HG03108 (cell line): ENCODE measurements around the gene AK8.

Experiments used
- ATAC-seq: cut with Tn5 transposase; IDR thresholded peaks from one replicate; pipeline ENCODE4 v1.9.1; 2021; ENCODE audit warnings: moderate library complexity; ENCODE audit not compliant: unreplicated experiment

Gene AK8

DNA sequence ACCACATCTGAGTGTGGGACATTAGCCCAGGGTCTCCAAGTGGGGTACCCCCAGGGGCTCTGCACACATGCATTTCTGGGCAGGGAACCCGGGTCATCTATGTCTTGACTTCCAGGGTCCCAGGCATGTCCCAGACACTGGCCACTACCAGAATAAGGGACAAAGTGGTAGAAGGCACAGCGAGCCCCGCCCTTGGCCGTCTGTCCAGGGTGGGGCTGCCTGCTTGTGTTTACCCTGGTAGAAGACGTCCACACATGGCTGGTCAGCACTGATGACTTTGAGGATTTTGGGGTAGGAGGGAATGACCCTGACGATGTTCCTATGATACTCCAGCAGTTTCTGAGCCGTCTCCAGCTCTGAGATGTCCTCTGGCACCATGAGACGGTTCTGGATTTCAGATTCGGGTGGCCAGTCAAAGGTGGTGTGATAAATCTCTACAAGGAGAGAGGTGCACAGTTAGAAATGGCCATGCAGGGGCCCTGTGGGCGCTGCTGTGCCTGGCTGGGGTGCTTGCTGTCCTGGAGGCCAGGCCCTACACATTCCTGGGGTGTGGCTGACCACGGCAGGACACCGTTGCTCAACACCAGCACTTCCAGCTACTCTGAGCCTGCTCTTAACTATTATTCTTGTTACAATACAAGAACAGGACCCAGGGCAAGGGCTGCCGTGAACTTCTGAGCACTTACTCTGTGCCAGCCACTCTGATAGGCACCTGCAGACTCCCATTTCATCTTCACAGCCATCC is 51.3 kb downstream of the AK8 start:
- no peak for ATAC-seq

DNA sequence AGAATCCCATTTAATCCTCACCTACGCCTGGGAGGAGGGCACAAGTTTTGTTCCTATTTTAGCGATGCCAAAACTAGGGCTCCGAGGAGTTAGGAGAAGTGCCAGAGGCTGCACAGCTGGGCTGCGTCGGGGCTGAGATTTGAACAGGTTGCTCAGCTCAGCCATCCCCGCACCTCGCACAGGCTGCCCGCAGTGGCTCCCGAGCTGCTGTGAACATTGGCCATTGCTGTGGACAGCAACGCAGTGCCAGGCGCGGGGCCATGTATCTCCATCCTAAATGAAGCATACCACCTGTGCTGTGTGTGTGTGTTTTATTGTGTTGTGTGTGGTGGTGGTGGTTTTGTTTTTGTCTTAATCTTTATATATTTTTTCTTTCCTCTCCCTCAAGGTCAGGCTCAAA is 52.0 kb downstream of the AK8 start:
- ATAC-seq = no peak

DNA sequence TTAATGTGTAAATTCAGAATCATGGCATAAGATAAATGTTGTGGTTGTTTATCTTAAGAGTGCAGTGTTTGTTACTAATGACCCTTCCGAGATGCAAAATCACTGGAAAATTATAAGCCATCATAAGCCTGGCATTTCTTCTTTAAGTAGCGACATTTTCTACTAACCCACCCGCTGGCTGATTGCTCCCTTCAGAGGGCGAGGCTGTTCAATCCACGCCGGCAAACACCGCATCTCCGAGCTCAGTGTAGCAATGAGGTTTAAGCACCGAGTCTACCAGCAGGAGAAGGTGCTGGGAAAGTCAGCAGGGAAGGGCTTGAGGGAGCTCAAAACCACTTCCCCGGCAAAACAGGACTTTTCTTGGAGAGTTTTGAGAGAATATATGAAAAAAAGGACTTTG is 52.7 kb downstream of the AK8 start:
- no peak for ATAC-seq

DNA sequence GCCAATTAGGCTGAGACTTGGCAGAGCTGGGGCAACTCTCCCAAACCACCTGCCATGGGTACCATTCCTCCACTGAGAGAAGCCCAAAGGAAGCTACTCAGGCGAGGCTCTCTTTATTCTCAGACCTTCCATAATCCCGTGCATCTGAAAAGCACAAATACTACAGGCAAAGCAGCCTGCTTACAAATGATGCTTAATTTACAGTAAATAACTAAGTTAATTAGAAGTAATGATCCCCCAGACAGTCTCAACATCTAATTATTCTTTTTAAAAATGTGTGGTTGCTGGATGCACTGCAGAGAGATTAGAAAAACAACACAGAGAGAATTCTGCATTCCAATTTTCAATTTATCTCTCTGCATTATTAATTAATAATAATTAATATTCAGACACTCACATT is 53.1 kb downstream of the AK8 start:
- no peak for ATAC-seq

DNA sequence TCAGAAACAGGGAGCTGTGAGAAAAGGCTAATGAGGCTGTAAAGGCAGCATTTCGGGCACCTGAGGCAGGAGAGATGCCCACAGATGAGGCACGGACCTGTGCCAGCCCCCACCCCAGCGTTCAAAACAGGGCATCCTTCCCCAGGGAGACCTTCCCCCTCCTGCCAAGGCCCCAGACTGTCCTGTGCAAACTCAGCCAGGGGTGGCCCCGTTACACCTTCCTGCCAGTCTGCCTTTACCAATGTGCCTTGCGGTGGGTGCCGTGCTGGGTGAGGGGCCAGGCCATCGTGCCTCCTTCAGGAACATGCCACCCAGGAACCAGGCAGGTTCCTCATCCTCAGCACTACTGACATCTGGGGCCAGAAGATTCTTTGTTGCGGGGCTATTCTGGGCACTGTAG is 53.9 kb downstream of the AK8 start:
- ATAC-seq = no peak

DNA sequence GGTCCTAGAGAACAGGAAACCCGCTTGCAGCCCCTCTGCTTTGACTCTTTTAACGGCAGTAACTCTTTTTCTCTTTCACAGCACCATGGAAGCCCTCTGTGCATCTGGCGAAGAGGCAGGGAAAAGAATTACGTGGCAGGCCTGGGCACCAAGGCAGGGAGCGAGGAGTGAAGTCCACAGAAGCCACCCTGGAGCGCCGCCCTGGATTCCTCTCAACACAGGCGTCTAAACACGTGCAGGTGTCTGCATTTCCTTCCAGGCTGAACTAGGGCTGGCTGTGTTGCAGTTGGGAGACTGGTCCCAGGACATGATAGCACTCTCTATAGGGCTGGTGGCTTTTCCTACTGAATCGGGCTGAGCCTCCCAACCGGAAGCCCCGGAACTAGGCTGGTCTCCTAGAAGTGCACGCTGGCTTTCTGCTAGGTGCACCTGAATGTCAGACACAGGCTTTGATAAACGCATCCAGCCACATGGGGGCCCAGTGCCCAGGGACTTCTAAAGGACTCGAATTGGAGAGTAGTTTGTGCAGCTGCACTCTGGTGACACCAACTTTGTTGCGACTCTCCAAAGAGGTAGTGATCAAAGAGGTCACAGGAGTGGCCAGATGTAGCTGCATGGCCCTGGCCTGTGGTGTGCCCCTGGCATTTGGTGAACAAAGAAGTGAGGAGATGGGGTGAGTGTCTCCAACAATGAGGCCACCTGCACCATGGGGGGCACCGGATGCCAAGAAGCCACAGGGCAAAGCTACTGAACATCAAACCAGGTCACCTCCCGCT is 54.5 kb downstream of the AK8 start:
- ATAC-seq = no peak

DNA sequence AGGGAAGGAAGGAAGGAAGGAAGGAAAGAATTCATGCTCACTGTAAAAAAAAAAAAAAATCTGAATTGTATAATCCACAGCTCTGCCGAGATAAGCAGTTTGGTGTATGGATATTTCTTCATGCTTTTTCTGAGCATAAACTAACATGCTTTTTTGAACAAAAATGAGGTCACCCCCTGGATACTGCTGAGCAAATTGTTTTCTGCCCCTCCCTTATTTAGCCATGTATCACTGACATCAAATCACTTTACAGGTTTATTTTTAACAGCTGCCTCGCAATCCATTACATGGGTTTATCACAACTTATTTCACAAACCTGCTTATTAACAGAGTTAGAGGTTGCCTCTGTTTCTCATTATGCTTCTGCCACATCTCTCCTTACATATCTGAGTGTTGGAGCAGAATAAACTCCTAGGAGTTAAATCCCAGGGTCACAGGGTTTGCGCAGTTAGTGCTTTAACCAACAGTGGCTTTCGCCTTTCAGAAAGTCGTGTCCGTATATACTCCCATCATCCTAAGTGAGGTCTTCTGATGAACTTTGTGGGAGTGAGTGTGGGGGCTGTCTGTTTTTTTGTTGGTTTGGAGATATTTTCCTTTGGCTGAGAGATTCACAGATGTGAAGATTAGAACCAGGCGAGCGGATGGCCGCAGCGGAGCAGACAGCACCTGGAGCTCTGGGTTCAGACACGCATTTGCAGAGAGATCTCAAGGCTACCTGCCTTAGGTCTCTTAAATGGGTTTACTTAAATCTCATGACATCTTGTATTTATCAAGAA is 57.7 kb downstream of the AK8 start:
- no peak for ATAC-seq

DNA sequence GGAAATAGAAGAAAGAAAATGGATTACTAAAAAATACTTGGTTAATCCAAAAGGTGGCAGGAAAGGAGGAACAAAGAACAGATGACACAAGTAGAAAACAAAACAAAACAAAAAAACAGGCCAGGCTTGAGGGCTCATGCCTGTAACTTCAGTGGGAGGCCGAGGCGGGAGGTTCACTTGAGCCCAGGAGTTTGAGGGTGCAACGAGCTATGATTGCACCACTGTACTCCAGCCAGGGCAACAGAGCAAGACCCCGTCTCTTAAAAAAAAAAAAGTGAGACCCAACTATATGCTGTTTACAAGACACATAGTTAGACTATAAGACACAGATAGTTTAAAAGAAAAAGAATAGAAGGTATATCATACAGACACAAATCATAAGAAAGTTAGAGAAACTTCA is 59.5 kb downstream of the AK8 start:
- no peak for ATAC-seq

DNA sequence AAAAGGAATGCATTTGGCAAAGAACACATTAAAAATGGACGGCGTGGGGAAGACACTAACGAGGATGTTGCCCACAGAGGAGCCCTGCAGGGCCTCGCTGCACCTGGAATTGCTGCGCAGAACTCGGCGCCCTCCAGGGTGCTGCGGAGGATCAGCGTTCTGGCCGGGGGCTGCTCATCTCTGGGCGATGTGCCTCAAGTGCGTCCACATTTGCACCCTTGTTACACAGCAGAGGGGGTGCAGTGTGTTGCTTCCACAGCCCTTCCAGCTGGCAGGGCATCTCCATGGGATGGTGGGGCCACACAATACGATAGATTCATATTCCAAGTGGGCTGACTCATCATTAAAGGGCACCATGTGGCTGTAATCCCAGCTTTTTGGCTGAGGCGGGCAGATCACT is 63.1 kb downstream of the AK8 start:
- ATAC-seq = no peak

DNA sequence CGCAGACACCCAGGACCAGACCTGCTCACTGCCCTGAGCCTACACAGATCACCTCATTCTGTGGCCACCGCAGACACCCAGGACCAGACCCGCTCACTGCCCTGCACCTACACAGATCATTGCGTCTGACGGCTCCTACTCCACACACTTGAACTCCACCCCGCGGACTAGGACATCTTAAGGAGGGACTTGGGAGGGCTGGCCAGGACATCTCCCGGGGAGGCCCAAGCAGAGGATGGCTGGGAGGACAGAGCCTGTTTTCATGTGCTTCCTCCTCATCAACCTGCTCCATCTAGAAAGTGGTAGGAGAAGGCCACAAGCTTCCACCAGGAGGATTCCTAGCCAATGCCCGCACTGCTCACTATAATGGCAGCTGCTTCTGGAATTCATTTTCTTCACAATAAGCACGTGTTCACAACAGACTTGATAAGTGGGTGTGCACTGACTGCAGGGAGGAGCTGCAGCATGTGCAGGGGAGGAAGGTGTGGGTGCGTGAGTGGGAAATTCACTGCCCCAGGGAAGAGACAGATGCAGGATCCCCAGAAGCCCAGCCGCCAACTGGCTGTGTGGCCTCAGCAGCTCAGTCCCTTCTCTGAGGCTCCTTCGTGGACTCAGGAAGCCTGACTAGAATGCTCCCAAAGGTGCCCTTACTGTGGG is 64.8 kb downstream of the AK8 start:
- ATAC-seq = no peak

DNA sequence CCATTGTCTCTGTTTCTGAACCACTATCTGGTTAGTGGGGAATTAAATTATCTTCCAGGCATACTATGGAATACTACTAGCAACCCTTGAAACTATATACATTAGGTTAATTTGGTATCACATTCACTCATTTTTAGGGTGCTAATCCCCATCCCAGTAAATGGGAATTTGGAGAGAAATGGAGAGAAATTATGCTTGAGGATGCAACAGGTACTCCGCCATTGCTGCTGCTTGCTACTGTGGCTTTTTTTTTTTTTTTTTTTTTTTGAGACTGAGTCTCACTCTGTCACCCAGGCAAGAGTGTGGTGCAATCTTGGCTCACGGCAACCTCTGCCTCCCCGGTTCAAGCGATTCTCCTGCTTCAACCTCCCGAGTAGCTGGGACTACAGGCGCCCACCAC is 66.1 kb downstream of the AK8 start:
- ATAC-seq = no peak

DNA sequence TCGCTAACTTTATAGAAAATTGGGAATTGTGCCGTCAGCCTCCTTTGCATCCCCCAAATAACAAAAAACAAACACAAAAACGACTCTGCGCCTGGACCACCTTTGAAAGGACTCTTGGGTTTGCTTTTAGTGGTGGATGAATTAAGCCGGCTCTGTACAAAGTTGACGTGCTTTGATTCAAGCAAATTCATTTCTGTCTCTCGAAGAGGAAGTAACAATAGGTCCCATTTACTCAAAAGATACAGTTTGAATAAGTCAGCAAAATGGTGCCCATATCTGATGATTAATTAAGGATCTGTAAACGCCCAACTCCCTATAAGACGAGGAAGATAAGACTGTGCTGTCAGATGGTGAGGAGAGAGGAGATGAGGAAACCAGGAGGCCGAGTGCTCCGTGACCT is 67.8 kb downstream of the AK8 start:
- ATAC-seq = no peak

DNA sequence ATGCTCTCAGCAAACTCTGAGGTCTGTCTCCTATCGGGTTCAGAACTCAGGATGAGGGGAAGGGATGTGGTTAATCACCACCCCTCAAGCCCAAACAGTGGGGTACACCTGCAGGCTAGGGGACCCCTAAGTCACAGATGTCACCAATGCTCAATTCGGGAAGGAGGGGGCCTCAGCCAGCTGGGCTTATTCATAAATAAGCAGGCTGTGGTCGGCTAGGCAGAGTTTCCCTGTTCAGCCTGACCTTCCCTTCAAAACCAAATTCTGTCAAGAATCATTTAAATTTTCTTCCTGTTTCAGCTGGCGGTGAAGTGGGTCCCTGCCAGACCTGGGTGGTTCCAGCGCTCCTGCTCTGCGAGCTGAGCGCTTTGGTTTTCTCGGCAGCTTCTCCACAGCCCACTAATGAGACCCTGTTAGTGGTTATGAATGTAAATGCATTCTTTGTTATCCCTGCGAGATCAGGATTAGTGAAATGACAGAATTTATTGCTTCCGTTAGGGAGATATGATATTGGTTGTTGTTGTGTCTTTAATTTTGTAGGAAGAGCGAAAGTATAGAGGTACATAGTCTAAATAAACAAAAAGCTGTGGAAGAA is 68.3 kb downstream of the AK8 start:
- no peak for ATAC-seq

DNA sequence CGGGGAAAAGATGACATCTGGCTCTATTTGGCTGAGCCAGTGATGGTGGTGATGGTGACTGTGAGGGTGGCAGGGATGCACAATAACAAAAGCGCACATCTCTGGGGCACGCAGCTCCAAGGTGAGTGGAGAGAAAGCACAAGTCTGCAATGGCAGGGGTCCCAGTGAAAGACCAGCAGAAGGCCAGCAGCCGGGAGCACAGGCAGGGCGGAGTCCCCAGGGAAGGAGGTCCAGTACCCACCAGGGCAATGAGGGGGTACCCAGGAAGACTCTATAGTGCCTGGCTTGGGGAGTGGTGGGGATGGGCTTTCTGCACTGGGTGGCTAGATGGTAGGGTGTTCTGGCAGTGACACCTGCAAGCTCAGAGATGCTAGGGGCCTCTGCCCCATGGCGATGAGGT is 69.4 kb downstream of the AK8 start:
- ATAC-seq = no peak

DNA sequence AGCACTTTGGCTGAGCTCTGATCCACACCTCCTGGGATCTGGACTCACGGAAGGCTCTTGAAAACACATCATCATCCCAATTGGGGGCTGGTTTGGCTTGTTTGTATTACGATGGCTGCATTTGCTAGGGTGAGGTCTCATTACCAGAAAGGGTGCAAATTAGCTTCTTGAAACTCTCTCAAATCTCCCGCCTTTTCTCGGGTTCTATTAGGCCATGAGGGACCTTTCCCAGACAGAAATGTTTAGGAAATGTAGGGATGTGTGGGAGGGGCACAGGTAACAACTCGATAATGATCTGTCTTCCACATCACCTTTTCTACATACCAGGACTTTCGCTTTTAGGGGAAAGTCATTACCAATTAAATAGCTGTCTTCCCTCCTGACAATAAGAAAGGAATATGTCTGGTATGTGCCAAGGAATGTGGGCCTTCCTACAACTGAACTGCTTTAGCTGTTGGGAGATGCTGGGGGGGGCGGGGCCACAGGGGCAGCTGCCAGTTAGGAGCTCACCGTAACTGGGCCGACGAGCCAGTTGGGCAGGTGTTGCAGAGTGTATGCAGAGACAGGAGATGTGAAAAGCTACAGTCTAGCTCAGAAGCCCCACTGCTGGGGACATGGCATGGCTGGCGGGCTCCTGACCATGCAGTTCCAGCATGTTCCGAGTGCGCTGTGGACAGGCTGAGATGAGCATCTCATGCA is 71.2 kb downstream of the AK8 start:
- no peak for ATAC-seq

DNA sequence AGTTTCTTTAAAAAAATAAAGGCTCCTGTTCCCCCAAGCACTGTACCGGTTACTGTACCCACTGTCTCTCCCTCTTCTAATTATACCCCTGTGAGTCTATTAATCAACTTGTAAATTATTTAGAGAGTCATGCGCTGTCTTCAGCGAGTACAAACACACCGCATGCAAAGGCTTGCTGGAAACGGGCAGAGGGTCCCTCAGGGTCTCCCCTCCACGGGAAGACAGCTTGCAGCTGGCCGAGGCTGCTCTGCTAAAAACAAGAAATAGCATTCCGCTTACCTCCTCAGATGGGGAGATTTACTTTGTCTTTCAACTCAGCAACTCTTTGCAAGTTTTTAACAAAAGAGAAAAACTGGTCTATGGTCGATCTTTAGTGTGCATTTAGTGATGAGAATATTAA is 71.8 kb downstream of the AK8 start:
- no peak for ATAC-seq

DNA sequence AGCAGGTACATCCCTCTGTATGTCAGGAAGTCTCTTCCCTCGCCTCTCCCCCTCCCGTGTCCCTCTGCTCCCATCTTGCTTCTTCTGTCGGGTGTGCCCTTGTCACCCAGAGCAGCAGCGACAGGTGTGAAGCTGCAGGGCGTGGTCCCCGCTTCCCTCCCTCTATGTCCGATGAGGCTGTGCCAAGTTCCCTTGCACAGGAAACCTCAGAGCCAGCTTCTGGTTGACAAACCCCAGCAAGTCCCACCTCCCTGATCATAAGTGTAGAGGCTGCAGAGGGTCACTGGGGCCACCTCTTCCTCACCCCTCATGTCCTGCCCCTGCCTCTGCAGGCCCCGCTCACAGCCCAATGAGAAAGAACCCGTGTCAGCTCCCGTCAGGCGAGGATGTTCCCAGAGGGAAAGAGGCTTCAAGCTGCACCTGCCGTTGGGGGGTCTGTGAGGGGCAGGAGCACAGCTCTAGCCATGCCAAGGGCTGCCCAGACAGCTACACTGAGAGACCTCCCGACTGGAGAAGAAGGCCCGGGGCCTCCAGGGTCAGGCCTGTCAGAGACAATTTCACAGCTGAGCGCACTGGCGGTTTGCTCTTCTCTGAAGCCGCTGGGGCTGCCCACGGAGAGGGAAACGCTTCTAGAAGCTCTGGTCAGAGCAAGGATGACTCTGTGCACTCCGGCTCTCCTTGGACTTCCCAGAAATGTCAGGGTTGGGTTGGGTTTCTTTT is 73.3 kb downstream of the AK8 start:
- ATAC-seq = no peak

DNA sequence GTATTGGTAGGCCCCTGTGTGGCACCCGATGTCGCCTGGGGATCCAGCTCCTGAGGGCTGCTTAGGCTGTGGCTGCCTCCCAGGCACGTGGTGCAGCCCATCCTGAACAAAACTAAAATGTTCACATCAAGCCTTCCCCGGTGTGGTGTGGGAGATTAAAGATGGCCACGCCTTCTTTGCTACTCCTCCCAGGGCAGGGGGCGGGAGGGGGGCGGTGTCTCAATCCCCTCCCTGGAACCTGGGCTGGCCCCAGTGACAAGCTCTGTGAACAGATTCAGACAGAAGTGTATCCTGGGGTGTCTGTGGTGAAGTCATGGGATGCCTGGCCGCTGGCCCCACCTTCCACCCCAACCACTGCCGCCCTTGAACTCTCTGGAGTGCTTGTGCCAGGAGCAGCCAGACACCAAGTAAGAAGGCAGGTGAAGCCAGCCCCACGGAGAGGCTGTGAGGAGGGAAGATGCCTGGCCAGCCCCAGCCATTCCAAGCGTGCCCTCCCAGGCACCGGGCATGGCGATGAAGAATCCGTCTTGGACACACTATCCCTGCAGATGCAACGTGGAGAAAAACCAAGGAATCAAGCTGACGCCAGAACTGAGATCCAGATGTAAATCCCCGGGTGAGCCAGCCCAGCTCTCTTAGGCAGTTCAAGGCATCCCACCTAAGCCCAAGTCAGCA is 75.8 kb downstream of the AK8 start:
- ATAC-seq = no peak

DNA sequence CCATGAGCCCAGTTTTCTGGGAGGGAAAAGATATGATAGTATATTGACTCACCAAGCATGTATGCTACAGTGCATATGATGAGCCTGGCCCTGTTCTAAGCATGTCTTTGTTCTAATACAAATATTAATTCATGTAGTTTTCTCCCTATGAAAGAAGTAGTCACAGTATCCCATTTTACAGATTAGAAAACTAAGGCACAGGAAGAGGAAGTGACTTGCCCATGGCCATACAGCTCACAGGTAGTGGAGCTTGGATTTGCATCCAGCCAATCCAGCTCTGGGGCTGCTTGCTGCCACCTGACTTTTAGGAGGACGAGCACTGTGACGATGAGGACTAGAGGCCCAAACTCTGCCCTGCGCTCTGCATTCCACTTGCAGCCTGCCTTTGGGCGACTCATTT is 76.4 kb downstream of the AK8 start:
- ATAC-seq = no peak
